HCT116 (cell line): ENCODE results near the gene EMSY.

ENCODE experiments used
- CTCF ChIP-seq, 3 experiments: fragments of 200-600 bp in 1 of 3; sonication (generic) in 1 of 3; IDR thresholded peaks in 2 of 3; conservative IDR thresholded peaks in 1 of 3; 2 replicates each; pipeline ENCODE4 v1.5.1; 2012 to 2017; ENCODE audit warnings: low read depth in 2 of 3, low read length in 2 of 3, antibody characterized with exemption in 1 of 3, borderline replicate concordance in 1 of 3, control low read depth in 1 of 3, mild to moderate bottlenecking in 1 of 3, mixed read lengths in 1 of 3, mixed run types in 1 of 3, moderate library complexity in 1 of 3; ENCODE audit not compliant: insufficient read depth in 1 of 3
- EZH2 ChIP-seq: fragments of 200-600 bp; sonication (generic); IDR thresholded peaks from 2 replicates; pipeline ENCODE4 v1.6.1; 2017; ENCODE audit warnings: antibody characterized with exemption, mixed run types
- YY1 ChIP-seq: IDR thresholded peaks from 2 replicates; pipeline ENCODE4 v1.6.1; 2011; ENCODE audit warnings: low read length, low read depth, moderate library complexity, mild to moderate bottlenecking; ENCODE audit not compliant: insufficient replicate concordance; ENCODE audit errors: extremely low read depth
- ZFX ChIP-seq: fragments of 450-650 bp; IDR thresholded peaks from 2 replicates; pipeline ENCODE4 v1.6.1; 2017

GRCh38 chr11:76448506-76448905, 3.7 kb downstream of the EMSY start:
- TF ChIP-seq CTCF (IDR thresholded peaks at IDR 0.05 in 2 of 3, conservative IDR thresholded peaks at IDR 0.05 in 1 of 3; ENCODE audit: borderline replicate concordance in 1 of 3, insufficient read depth in 1 of 3, low read depth in 2 of 3, low read length in 2 of 3) (no peak), YY1 (no peak), ZFX (no peak), EZH2 (no peak)
